IMR-90 (cell line): ENCODE measurements around the gene TACC2. TPM values are rescaled to one million over a fixed set of nuclear protein-coding genes. Genes with fewer than 3 reads are reported as not detected.

Experiments
- ATAC-seq: fragments of 200-7000 bp; cut with Tn5 transposase; 2 replicates; pipeline ENCODE4 v1.9.1; 2020; ENCODE audit warnings: low read depth, mild to moderate bottlenecking, moderate library complexity
- BruUV-seq: library from RNA; stranded (reverse); fragments of 400-500 nt; replicated peaks from 2 replicates; lab custom pipeline; 2021; lab: Mats Ljungman, UMichigan
- CTCF ChIA-PET: fragments of 300-600 bp; formaldehyde crosslinking; extraction: SDS; loops from one replicate; lab custom pipeline; 2021; ENCODE audit warnings: antibody characterized with exemption; lab: Yijun Ruan, JAX
- POLR2A ChIA-PET: fragments of 300-600 bp; sonication (Branson Sonifier 250); formaldehyde crosslinking; loops from one replicate; lab custom pipeline; 2022; ENCODE audit warnings: antibody characterized with exemption; ENCODE audit not compliant: unreplicated experiment; lab: Charles Lee
- DNase-seq: peaks from one replicate; pipeline ENCODE4 v3.0.0; 2013
- H2AFZ ChIP-seq: replicated peaks from 2 replicates; pipeline ENCODE3; 2013; ENCODE audit warnings: low read length, mild to moderate bottlenecking; ENCODE audit not compliant: poor library complexity
- H2AK5ac ChIP-seq: 2 replicates; pipeline ENCODE4 v1.6.1; 2013; ENCODE audit warnings: low read depth, low read length, inconsistent platforms
- H2AK9ac ChIP-seq: replicated peaks from 2 replicates; pipeline ENCODE3; 2013; ENCODE audit warnings: mild to moderate bottlenecking, low read depth, low read length, moderate library complexity; ENCODE audit not compliant: poor library complexity
- H2BK120ac ChIP-seq: 2 replicates; pipeline ENCODE4 v1.6.1; 2013; ENCODE audit warnings: low read depth, low read length, inconsistent platforms
- H2BK15ac ChIP-seq: 3 replicates; pipeline ENCODE4 v1.6.1; 2013; ENCODE audit warnings: low read depth, low read length, inconsistent platforms
- H2BK20ac ChIP-seq: 2 replicates; pipeline ENCODE4 v1.6.1; 2013; ENCODE audit warnings: low read depth, mild to moderate bottlenecking, inconsistent platforms, low read length, moderate library complexity
- H2BK5ac ChIP-seq: 2 replicates; pipeline ENCODE4 v1.6.1; 2013; ENCODE audit warnings: mild to moderate bottlenecking, low read depth, low read length, inconsistent platforms; ENCODE audit not compliant: poor library complexity, severe bottlenecking
- H3K14ac ChIP-seq: replicated peaks from 2 replicates; pipeline ENCODE4 v1.6.1; 2013; ENCODE audit warnings: low read depth, low read length, inconsistent platforms
- H3K18ac ChIP-seq: 2 replicates; pipeline ENCODE4 v1.6.1; 2013; ENCODE audit warnings: low read depth, low read length, control low read depth
- H3K23ac ChIP-seq: 2 replicates; pipeline ENCODE4 v1.6.1; 2013; ENCODE audit warnings: low read depth, low read length, inconsistent platforms
- H3K27ac ChIP-seq: 2 replicates; pipeline ENCODE4 v1.5.1; 2013; ENCODE audit warnings: mild to moderate bottlenecking, control low read depth, low read length; ENCODE audit not compliant: insufficient read depth
- H3K27me3 ChIP-seq: 2 replicates; pipeline ENCODE4 v1.6.1; 2013; ENCODE audit warnings: low read length; ENCODE audit not compliant: control insufficient read depth, insufficient read depth
- H3K36me3 ChIP-seq: 2 replicates; pipeline ENCODE4 v1.6.1; 2013; ENCODE audit warnings: low read length, mixed read lengths; ENCODE audit not compliant: control insufficient read depth, insufficient read depth
- H3K4ac ChIP-seq: 2 replicates; pipeline ENCODE4 v1.6.1; 2013; ENCODE audit warnings: low read depth, low read length, inconsistent platforms
- H3K4me1 ChIP-seq: 2 replicates; pipeline ENCODE4 v1.6.1; 2013; ENCODE audit warnings: low read length, mixed read lengths; ENCODE audit not compliant: control insufficient read depth, insufficient read depth
- H3K4me2 ChIP-seq: 2 replicates; pipeline ENCODE4 v1.6.1; 2013; ENCODE audit warnings: low read depth, mild to moderate bottlenecking, control low read depth, low read length, moderate library complexity
- H3K4me3 ChIP-seq: 2 replicates; pipeline ENCODE4 v1.5.1; 2013; ENCODE audit warnings: low read depth, mild to moderate bottlenecking, control low read depth, low read length, moderate library complexity; ENCODE audit not compliant: insufficient read depth
- H3K56ac ChIP-seq: 2 replicates; pipeline ENCODE4 v1.6.1; 2013; ENCODE audit warnings: low read length, inconsistent platforms; ENCODE audit not compliant: insufficient read depth; ENCODE audit errors: extremely low read depth
- H3K79me1 ChIP-seq, 2 experiments: 2 replicates each; pipeline ENCODE4 v1.6.1; 2013; ENCODE audit warnings: low read length in 2 of 2, inconsistent platforms in 1 of 2, low read depth in 1 of 2
- H3K9ac ChIP-seq: 2 replicates; pipeline ENCODE4 v1.6.1; 2013; ENCODE audit warnings: low read depth, low read length, control low read depth
- H3K9me1 ChIP-seq: 2 replicates; pipeline ENCODE4 v1.6.1; 2013; ENCODE audit warnings: low read length, inconsistent platforms; ENCODE audit not compliant: insufficient read depth
- H3K9me3 ChIP-seq: 2 replicates; pipeline ENCODE4 v1.6.1; 2013; ENCODE audit warnings: low read length; ENCODE audit not compliant: control insufficient read depth, insufficient read depth
- H4K20me1 ChIP-seq: 2 replicates; pipeline ENCODE4 v1.6.1; 2013; ENCODE audit warnings: low read length, inconsistent platforms; ENCODE audit not compliant: insufficient read depth
- H4K5ac ChIP-seq: 2 replicates; pipeline ENCODE4 v1.6.1; 2013; ENCODE audit warnings: mild to moderate bottlenecking, low read depth, low read length, control low read depth
- H4K8ac ChIP-seq, 2 experiments: 2 replicates each; pipeline ENCODE4 v1.6.1; 2013; ENCODE audit warnings: low read depth in 2 of 2, low read length in 2 of 2, control low read depth in 1 of 2, inconsistent platforms in 1 of 2
- H4K91ac ChIP-seq: 2 replicates; pipeline ENCODE4 v1.6.1; 2013; ENCODE audit warnings: low read depth, low read length, inconsistent platforms; ENCODE audit not compliant: insufficient read depth
- CEBPB ChIP-seq: IDR thresholded peaks from 2 replicates; pipeline ENCODE4 v1.6.1; 2012; ENCODE audit warnings: low read depth, low read length, improper control_type of control experiment
- CHD1 ChIP-seq: IDR thresholded peaks from 2 replicates; pipeline ENCODE4 v1.6.1; 2012; ENCODE audit warnings: low read depth, low read length, improper control_type of control experiment
- CTCF ChIP-seq: conservative IDR thresholded peaks from 2 replicates; pipeline ENCODE4 v1.5.1; 2012; ENCODE audit warnings: mild to moderate bottlenecking, low read depth, low read length, improper control_type of control experiment
- FOS ChIP-seq: fragments of 150-350 bp; IDR thresholded peaks from 2 replicates; pipeline ENCODE4 v1.6.1; 2016; ENCODE audit warnings: low read depth, low read length
- MAZ ChIP-seq: IDR thresholded peaks from 2 replicates; pipeline ENCODE4 v1.6.1; 2012; ENCODE audit warnings: low read depth, mild to moderate bottlenecking, low read length, improper control_type of control experiment, moderate library complexity, borderline replicate concordance
- NFE2L2 ChIP-seq: fragments of 150-350 bp; IDR thresholded peaks from 2 replicates; pipeline ENCODE4 v1.6.1; 2016; ENCODE audit warnings: low read depth, mild to moderate bottlenecking, low read length
- POLR2A ChIP-seq: IDR thresholded peaks from 2 replicates; pipeline ENCODE4 v1.6.1; 2012; ENCODE audit warnings: mild to moderate bottlenecking, low read depth, low read length
- RAD21 ChIP-seq: IDR thresholded peaks from 2 replicates; pipeline ENCODE4 v1.6.1; 2012; ENCODE audit warnings: low read length, improper control_type of control experiment
- RCOR1 ChIP-seq: IDR thresholded peaks from 2 replicates; pipeline ENCODE4 v1.6.1; 2012; ENCODE audit warnings: mild to moderate bottlenecking, low read length, improper control_type of control experiment; ENCODE audit not compliant: insufficient replicate concordance
- SMC3 ChIP-seq: fragments of 150-350 bp; IDR thresholded peaks from 2 replicates; pipeline ENCODE4 v1.6.1; 2016; ENCODE audit warnings: low read depth, mild to moderate bottlenecking, antibody characterized with exemption, low read length, moderate library complexity
- WGBS, 2 experiments: methylation state at CpG; one replicate each; pipeline versions ENCODE4 v1.1.5 to v1.1.7; 2013; ENCODE audit warnings: missing lambda C conversion rate in 2 of 2; ENCODE audit not compliant: insufficient read length in 1 of 2; ENCODE audit errors: extremely low coverage in 2 of 2; 5-methylcytosine and 5-hydroxymethylcytosine counted together
- dilution Hi-C: fragments of 300-500 bp; cut with HindIII; formaldehyde crosslinking; loops from one replicate; pipeline ENCODE4 v1.14.3; 2018; ENCODE audit warnings: low sequenced_read_pairs; ENCODE audit not compliant: unreplicated experiment
- in situ Hi-C: fragments of 300-500 bp; cut with MboI; formaldehyde crosslinking; loops from 3 replicates; pipeline ENCODE4 v1.14.3; 2019; ENCODE audit warnings: low sequenced_read_pairs, inconsistent platforms, mixed read lengths
- intact Hi-C: fragments of 100-400 bp; cut with micrococcal nuclease; formaldehyde crosslinking; loops from 2 replicates; pipeline ENCODE4 v1.10.0; 2022
- polyA plus RNA-seq, 3 experiments: library from polyadenylated mRNA; depleted of rRNA; stranded (reverse); fragments of >200 nt; gene quantifications; 2 replicates each; pipeline ENCODE4 v1.2.3, GENCODE V29; 2012; ENCODE audit warnings: low replicate concordance in 1 of 3
- total RNA-seq: library from RNA; depleted of rRNA; stranded (reverse); fragments of >200 nt; gene quantifications from 2 replicates; pipeline ENCODE4 v1.2.3, GENCODE V29; 2012
- TF ChIP-seq, protein P1 (sequence below): fragments of 150-350 bp; IDR thresholded peaks from 2 replicates; pipeline ENCODE4 v1.6.1; 2017; ENCODE audit warnings: mild to moderate bottlenecking, antibody characterized with exemption, low read length, low read depth
- TF ChIP-seq, protein P2 (sequence below): fragments of 150-350 bp; IDR thresholded peaks from 2 replicates; pipeline ENCODE4 v1.6.1; 2016; ENCODE audit warnings: low read depth, mild to moderate bottlenecking, low read length, moderate library complexity, borderline replicate concordance

Gene TACC2
- total and polyA plus RNA-seq, 2 of the 4 experiments (the other 2 are of a cell fraction), result 2.9 to 15.4 TPM

DNA sequence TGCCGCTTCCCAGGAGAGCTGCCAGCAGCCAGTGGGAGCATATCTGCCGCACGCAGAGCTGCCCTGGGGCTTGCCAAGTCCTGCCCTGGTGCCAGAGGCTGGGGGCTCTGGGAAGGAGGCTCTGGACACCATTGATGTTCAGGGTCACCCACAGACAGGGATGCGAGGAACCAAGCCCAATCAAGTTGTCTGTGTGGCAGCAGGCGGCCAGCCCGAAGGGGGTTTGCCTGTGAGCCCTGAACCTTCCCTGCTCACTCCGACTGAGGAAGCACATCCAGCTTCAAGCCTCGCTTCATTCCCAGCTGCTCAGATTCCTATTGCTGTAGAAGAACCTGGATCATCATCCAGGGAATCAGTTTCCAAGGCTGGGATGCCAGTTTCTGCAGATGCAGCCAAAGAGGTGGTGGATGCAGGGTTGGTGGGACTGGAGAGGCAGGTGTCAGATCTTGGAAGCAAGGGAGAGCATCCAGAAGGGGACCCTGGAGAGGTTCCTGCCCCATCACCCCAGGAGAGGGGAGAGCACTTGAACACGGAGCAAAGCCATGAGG lies 94.6 kb downstream of the TACC2 start:
- peaks cover 51% of the 10 kb centered on the region for H3K27me3 ChIP-seq
- H3K9me1 ChIP-seq, result no peaks in the 10 kb centered on the region
- no peak overlapping the region for H2BK20ac ChIP-seq
- no peaks in the 10 kb centered on the region for H3K4me1 ChIP-seq
- ATAC-seq (no peak), DNase-seq (no peak)
- BruUV-seq, result no TSS peak
- no peak overlapping the region for H4K91ac ChIP-seq
- H3K14ac ChIP-seq, result no peak overlapping the region
- no peak overlapping the region for H2AK9ac ChIP-seq
- CTCF ChIA-PET, result no interaction called here
- H3K56ac ChIP-seq, result no peak overlapping the region
- no peak overlapping the region for H3K4me3 ChIP-seq
- H4K8ac ChIP-seq, result no peak overlapping the region
- H3K9me3 ChIP-seq, result no peaks in the 10 kb centered on the region
- H3K27ac ChIP-seq, result no peak overlapping the region
- H2BK120ac ChIP-seq, result no peak overlapping the region
- H2BK5ac ChIP-seq, result no peak overlapping the region
- intact Hi-C loops (no loop called here), in situ Hi-C loops (no loop called here), dilution Hi-C loops (no loop called here)
- no peak overlapping the region for H2AK5ac ChIP-seq
- H3K23ac ChIP-seq, result no peak overlapping the region
- no peak overlapping the region for H3K4ac ChIP-seq
- no peaks in the 10 kb centered on the region for H3K79me1 ChIP-seq
- POLR2A ChIA-PET, result no interaction called here
- no peak overlapping the region for H2BK15ac ChIP-seq
- H2AFZ ChIP-seq, result no peak overlapping the region
- TF ChIP-seq RCOR1, result no peak
- TF ChIP-seq RAD21, result no peak
- TF ChIP-seq, protein P1, sequence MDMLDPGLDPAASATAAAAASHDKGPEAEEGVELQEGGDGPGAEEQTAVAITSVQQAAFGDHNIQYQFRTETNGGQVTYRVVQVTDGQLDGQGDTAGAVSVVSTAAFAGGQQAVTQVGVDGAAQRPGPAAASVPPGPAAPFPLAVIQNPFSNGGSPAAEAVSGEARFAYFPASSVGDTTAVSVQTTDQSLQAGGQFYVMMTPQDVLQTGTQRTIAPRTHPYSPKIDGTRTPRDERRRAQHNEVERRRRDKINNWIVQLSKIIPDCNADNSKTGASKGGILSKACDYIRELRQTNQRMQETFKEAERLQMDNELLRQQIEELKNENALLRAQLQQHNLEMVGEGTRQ, result no peak
- no peak for TF ChIP-seq MAZ
- TF ChIP-seq NFE2L2, result no peak
- TF ChIP-seq, protein P2, sequence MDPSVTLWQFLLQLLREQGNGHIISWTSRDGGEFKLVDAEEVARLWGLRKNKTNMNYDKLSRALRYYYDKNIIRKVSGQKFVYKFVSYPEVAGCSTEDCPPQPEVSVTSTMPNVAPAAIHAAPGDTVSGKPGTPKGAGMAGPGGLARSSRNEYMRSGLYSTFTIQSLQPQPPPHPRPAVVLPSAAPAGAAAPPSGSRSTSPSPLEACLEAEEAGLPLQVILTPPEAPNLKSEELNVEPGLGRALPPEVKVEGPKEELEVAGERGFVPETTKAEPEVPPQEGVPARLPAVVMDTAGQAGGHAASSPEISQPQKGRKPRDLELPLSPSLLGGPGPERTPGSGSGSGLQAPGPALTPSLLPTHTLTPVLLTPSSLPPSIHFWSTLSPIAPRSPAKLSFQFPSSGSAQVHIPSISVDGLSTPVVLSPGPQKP, result no peak
- no peak for TF ChIP-seq FOS
- TF ChIP-seq CHD1, result no peak
- TF ChIP-seq CTCF, result no peak
- no peak for TF ChIP-seq CEBPB
- TF ChIP-seq SMC3, result no peak
- no peak for TF ChIP-seq POLR2A
- no peak overlapping the region for H4K5ac ChIP-seq
- WGBS, 2 experiments, result 50% methylated on average over 3 of the region's 9 CpGs; no CpG with 5 or more reads in 1 of the 2 experiments
- no peaks in the 10 kb centered on the region for H3K36me3 ChIP-seq
- H3K9ac ChIP-seq, result no peak overlapping the region
- no peak overlapping the region for H3K4me2 ChIP-seq
- no peaks in the 10 kb centered on the region; the same call in 1 of the 2 replicates for H4K20me1 ChIP-seq
- no peak overlapping the region for H3K18ac ChIP-seq
